H9 (cell line): ENCODE results near the gene NET1. TPM values are rescaled to one million over a fixed set of nuclear protein-coding genes. Genes with fewer than 3 reads are reported as not detected.

Experiments
- DNase-seq: peaks from one replicate; pipeline ENCODE4 v3.0.0-alpha.2; 2017
- H2AFZ ChIP-seq: one replicate; pipeline ENCODE4 v1.6.1; 2013; ENCODE audit warnings: mild to moderate bottlenecking, low read length, control low read depth, moderate library complexity
- H2AK5ac ChIP-seq: 2 replicates; pipeline ENCODE4 v1.6.1; 2013; ENCODE audit warnings: low read length, control low read depth, mixed read lengths; ENCODE audit not compliant: insufficient read length
- H2BK120ac ChIP-seq: one replicate; pipeline ENCODE4 v1.6.1; 2013; ENCODE audit warnings: low read depth, mild to moderate bottlenecking, low read length, control low read depth, inconsistent platforms; ENCODE audit not compliant: poor library complexity, severe bottlenecking
- H2BK12ac ChIP-seq: 2 replicates; pipeline ENCODE4 v1.6.1; 2013; ENCODE audit warnings: low read length, control low read depth, mixed read lengths, low read depth; ENCODE audit not compliant: insufficient read length
- H2BK15ac ChIP-seq: 2 replicates; pipeline ENCODE4 v1.6.1; 2013; ENCODE audit warnings: low read depth, low read length, control low read depth
- H2BK20ac ChIP-seq: one replicate; pipeline ENCODE4 v1.6.1; 2013; ENCODE audit warnings: low read depth, mild to moderate bottlenecking, low read length, control low read depth, inconsistent platforms; ENCODE audit not compliant: poor library complexity, severe bottlenecking
- H2BK5ac ChIP-seq: 2 replicates; pipeline ENCODE4 v1.6.1; 2013; ENCODE audit warnings: low read length, control low read depth, mixed read lengths; ENCODE audit not compliant: insufficient read length
- H3K14ac ChIP-seq: 2 replicates; pipeline ENCODE4 v1.6.1; 2013; ENCODE audit warnings: low read length, control low read depth; ENCODE audit not compliant: insufficient read depth
- H3K18ac ChIP-seq: 2 replicates; pipeline ENCODE4 v1.6.1; 2013; ENCODE audit warnings: low read depth, mild to moderate bottlenecking, mixed read lengths, low read length, control low read depth; ENCODE audit not compliant: insufficient read length
- H3K23ac ChIP-seq: 2 replicates; pipeline ENCODE4 v1.6.1; 2013; ENCODE audit warnings: low read length, control low read depth, mixed read lengths, low read depth; ENCODE audit not compliant: insufficient read length
- H3K23me2 ChIP-seq: 2 replicates; pipeline ENCODE4 v1.6.1; 2013; ENCODE audit warnings: low read depth, mild to moderate bottlenecking, mixed read lengths, low read length, control low read depth; ENCODE audit not compliant: insufficient read length, poor library complexity, severe bottlenecking
- H3K27ac ChIP-seq: 2 replicates; pipeline ENCODE4 v1.5.1; 2013; ENCODE audit warnings: low read length, control low read depth, mixed read lengths, low read depth; ENCODE audit not compliant: insufficient read length
- H3K27me3 ChIP-seq: 2 replicates; pipeline ENCODE4 v1.6.1; 2013; ENCODE audit warnings: low read length, control low read depth, inconsistent platforms; ENCODE audit not compliant: insufficient read depth
- H3K4ac ChIP-seq: 2 replicates; pipeline ENCODE4 v1.6.1; 2013; ENCODE audit warnings: low read depth, mild to moderate bottlenecking, control low read depth, inconsistent platforms, low read length, moderate library complexity
- H3K4me1 ChIP-seq: 2 replicates; pipeline ENCODE4 v1.6.1; 2013; ENCODE audit warnings: low read length, control low read depth, inconsistent platforms; ENCODE audit not compliant: insufficient read depth
- H3K4me2 ChIP-seq: 2 replicates; pipeline ENCODE4 v1.6.1; 2013; ENCODE audit warnings: low read length, control low read depth, mixed read lengths; ENCODE audit not compliant: insufficient read length, insufficient read depth
- H3K56ac ChIP-seq: 2 replicates; pipeline ENCODE4 v1.6.1; 2013; ENCODE audit warnings: low read depth, mild to moderate bottlenecking, mixed read lengths, low read length, control low read depth; ENCODE audit not compliant: insufficient read length
- H3K79me1 ChIP-seq: 2 replicates; pipeline ENCODE4 v1.6.1; 2013; ENCODE audit warnings: low read depth, mild to moderate bottlenecking, moderate library complexity, low read length, control low read depth, inconsistent platforms; ENCODE audit not compliant: insufficient read depth, poor library complexity, severe bottlenecking
- H3K79me2 ChIP-seq: 2 replicates; pipeline ENCODE4 v1.6.1; 2013; ENCODE audit warnings: low read length, control low read depth, inconsistent platforms; ENCODE audit not compliant: insufficient read depth
- H3K9ac ChIP-seq: 2 replicates; pipeline ENCODE4 v1.6.1; 2013; ENCODE audit warnings: low read length, control low read depth, mixed read lengths; ENCODE audit not compliant: insufficient read length; ENCODE audit errors: extremely low read depth
- H3K9me3 ChIP-seq: one replicate; pipeline ENCODE4 v1.6.1; 2013; ENCODE audit warnings: low read depth, low read length, inconsistent platforms; ENCODE audit not compliant: control insufficient read depth
- H3T11ph ChIP-seq: one replicate; pipeline ENCODE4 v1.6.1; 2013; ENCODE audit warnings: mild to moderate bottlenecking, low read length, control low read depth, inconsistent platforms
- H4K20me1 ChIP-seq: one replicate; pipeline ENCODE4 v1.6.1; 2013; ENCODE audit not compliant: control insufficient read depth, insufficient read length, insufficient read depth
- H4K5ac ChIP-seq: 2 replicates; pipeline ENCODE4 v1.6.1; 2013; ENCODE audit warnings: low read depth, mild to moderate bottlenecking, mixed read lengths, low read length, control low read depth; ENCODE audit not compliant: insufficient read length
- H4K8ac ChIP-seq: replicated peaks from 2 replicates; pipeline ENCODE4 v1.6.1; 2013; ENCODE audit warnings: low read length, control low read depth, mixed read lengths, low read depth; ENCODE audit not compliant: insufficient read length
- H4K91ac ChIP-seq: 2 replicates; pipeline ENCODE4 v1.6.1; 2013; ENCODE audit warnings: low read depth, mild to moderate bottlenecking, moderate library complexity, mixed read lengths, low read length, control low read depth; ENCODE audit not compliant: insufficient read length
- H3K27ac Mint-ChIP-seq, 3 experiments: 2 replicates in 2 of 3; 3 replicates in 1 of 3; pipeline ENCODE4 v1.8.0; 2020 to 2021; ENCODE audit warnings: mixed read lengths in 3 of 3, mild to moderate bottlenecking in 1 of 3, moderate library complexity in 1 of 3
- H3K27me3 Mint-ChIP-seq: 2 replicates; pipeline ENCODE4 v1.8.0; 2021; ENCODE audit warnings: low read depth, mild to moderate bottlenecking, moderate library complexity, mixed read lengths
- H3K36me3 Mint-ChIP-seq, 3 experiments: 2 replicates in 2 of 3; 3 replicates in 1 of 3; pipeline ENCODE4 v1.8.0; 2020 to 2021; ENCODE audit warnings: low read depth in 3 of 3, mixed read lengths in 3 of 3; ENCODE audit not compliant: insufficient read depth in 1 of 3
- H3K4me1 Mint-ChIP-seq, 2 experiments: 2 replicates each; pipeline ENCODE4 v1.8.0; 2020; ENCODE audit warnings: mixed read lengths in 2 of 2
- H3K4me3 Mint-ChIP-seq, 2 experiments: 2 replicates in 1 of 2; 3 replicates in 1 of 2; pipeline ENCODE4 v1.8.0; 2020 to 2021; ENCODE audit warnings: mild to moderate bottlenecking in 2 of 2, mixed read lengths in 2 of 2, moderate library complexity in 1 of 2
- H3K9me3 Mint-ChIP-seq, 2 experiments: 2 replicates in 1 of 2; 3 replicates in 1 of 2; pipeline ENCODE4 v1.8.0; 2020; ENCODE audit warnings: mild to moderate bottlenecking in 2 of 2, mixed read lengths in 2 of 2, moderate library complexity in 1 of 2
- WGBS: extraction: QIAGEN DNeasy Blood & Tissue Kit; methylation state at CpG from one replicate; pipeline ENCODE4 v1.1.7; 2013; ENCODE audit warnings: missing lambda C conversion rate, low lambda C conversion rate, mixed read lengths; ENCODE audit not compliant: insufficient read length; ENCODE audit errors: extremely low coverage; 5-methylcytosine and 5-hydroxymethylcytosine counted together
- total RNA-seq: library from RNA; stranded (reverse); gene quantifications from 2 replicates; pipeline ENCODE4 v1.2.1, GENCODE V29; 2021
- TF ChIP-seq, protein P1 (sequence below): fragments of 200-600 bp; sonication (generic); conservative IDR thresholded peaks from 3 replicates; pipeline ENCODE4 v1.8.0; 2021; ENCODE audit warnings: antibody characterized with exemption, mild to moderate bottlenecking

Gene NET1
- total RNA-seq, 1 experiment from 2014 or later = 50.6 TPM

DNA sequence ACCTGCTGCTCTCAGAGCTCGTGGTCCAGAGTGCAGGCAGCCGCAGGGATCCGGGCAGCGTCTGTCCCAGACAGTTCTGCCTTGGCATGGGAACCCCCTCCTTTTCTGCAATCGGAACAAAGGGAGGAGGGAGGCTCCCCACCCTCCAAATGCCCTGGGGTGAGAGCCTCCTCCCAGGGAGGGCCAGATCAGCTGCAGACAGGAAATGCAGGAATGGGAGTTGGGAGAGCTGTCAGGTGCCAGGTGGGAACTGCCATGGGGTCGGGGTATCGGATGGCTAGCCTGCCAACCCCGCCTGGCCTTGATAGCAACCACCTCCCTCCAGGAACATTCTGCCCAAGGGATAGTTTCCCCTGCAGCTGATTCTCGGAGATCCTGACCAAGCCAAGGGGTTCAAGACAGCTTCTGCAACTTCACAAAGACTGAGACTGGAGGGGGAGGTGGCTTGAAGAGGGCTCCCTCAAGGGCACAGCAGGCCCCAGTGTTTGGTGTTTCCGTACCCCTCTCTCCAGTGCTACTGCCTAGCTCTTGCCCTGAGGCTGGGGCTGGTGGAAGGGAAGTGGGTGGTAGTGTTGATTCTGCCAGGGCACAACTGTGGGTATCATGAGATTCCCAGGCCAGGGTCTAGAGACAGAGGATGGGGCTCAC, 87.3 kb downstream of the NET1 start, which contains the start of gene CALML5:
CALML5 (minus strand) TSS at position 78 of the 648 bp plus-strand sequence. CDS start 132 bp downstream, outside the sequence.
- H3K4me2 ChIP-seq = no peak within 1 kb of the TSS
- H3K9me3 Mint-ChIP-seq = no peaks in the 10 kb centered on the region
- no peak for DNase-seq
- H3K56ac ChIP-seq = no peak within 1 kb of the TSS
- H2AK5ac ChIP-seq = no peak within 1 kb of the TSS
- H2BK20ac ChIP-seq = no peak within 1 kb of the TSS
- H4K20me1 ChIP-seq = no peaks in the 10 kb centered on the region
- no peaks in the 10 kb centered on the region; a peak in 1 of 7 replicates for H3K36me3 Mint-ChIP-seq
- peaks cover 6 to 7% of the 10 kb centered on the region in 2 experiments for H3K4me1 Mint-ChIP-seq
- no peaks in the 10 kb centered on the region for H3K9me3 ChIP-seq
- no peak within 1 kb of the TSS for H3K23ac ChIP-seq
- H2BK120ac ChIP-seq = no peak within 1 kb of the TSS
- TF ChIP-seq, protein P1, sequence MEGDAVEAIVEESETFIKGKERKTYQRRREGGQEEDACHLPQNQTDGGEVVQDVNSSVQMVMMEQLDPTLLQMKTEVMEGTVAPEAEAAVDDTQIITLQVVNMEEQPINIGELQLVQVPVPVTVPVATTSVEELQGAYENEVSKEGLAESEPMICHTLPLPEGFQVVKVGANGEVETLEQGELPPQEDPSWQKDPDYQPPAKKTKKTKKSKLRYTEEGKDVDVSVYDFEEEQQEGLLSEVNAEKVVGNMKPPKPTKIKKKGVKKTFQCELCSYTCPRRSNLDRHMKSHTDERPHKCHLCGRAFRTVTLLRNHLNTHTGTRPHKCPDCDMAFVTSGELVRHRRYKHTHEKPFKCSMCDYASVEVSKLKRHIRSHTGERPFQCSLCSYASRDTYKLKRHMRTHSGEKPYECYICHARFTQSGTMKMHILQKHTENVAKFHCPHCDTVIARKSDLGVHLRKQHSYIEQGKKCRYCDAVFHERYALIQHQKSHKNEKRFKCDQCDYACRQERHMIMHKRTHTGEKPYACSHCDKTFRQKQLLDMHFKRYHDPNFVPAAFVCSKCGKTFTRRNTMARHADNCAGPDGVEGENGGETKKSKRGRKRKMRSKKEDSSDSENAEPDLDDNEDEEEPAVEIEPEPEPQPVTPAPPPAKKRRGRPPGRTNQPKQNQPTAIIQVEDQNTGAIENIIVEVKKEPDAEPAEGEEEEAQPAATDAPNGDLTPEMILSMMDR = no peak
- H2BK15ac ChIP-seq = no peak within 1 kb of the TSS
- H4K8ac ChIP-seq = no peak within 1 kb of the TSS
- no peaks in the 10 kb centered on the region; the same call in 1 of the 2 replicates for H3K4me1 ChIP-seq
- H3K23me2 ChIP-seq = no peaks in the 10 kb centered on the region
- no peak within 1 kb of the TSS for H4K5ac ChIP-seq
- no peak within 1 kb of the TSS for H3K18ac ChIP-seq
- no peak within 1 kb of the TSS for H4K91ac ChIP-seq
- no peak within 1 kb of the TSS for H3K27ac ChIP-seq
- no peak within 1 kb of the TSS for H2AFZ ChIP-seq
- H3K79me2 ChIP-seq = no peaks in the 10 kb centered on the region
- no peak within 1 kb of the TSS for H3K9ac ChIP-seq
- no peak within 1 kb of the TSS for H3K4ac ChIP-seq
- no peaks in the 10 kb centered on the region for H3K79me1 ChIP-seq
- no peak within 1 kb of the TSS for H2BK12ac ChIP-seq
- H3T11ph ChIP-seq = no peak within 1 kb of the TSS
- no CpG with 5 or more reads among the region's 10 CpGs for WGBS
- no peaks in the 10 kb centered on the region for H3K27me3 ChIP-seq
- no peak within 1 kb of the TSS for H3K4me3 Mint-ChIP-seq
- H3K27me3 Mint-ChIP-seq = peaks cover 5% of the 10 kb centered on the region
- H2BK5ac ChIP-seq = no peak within 1 kb of the TSS
- H3K27ac Mint-ChIP-seq = no peak within 1 kb of the TSS; a peak in 1 of 7 replicates
- no peak within 1 kb of the TSS; the same call in 1 of the 2 replicates for H3K14ac ChIP-seq
